ENCODE measurements around the gene ITPKC. TPM values are rescaled to one million over a fixed set of nuclear protein-coding genes. Genes with fewer than 3 reads are reported as not detected.

ITPKC gene
- polyA plus RNA-seq, 1 donor from 2014 or later, result 16.8 TPM

GRCh38 chr19:40758491-40758890 lies 41.6 kb downstream of the ITPKC start:
- Histone ChIP-seq H3K27me3 (ENCODE audit: insufficient read depth, low read depth, low read length) (no peaks in the 10 kb centered on the region), H3K79me2 (replicated peaks; ENCODE audit: insufficient read depth, low read length) (peaks cover 19% of the 10 kb centered on the region), H3K4me3 (ENCODE audit: low read length) (no peak overlapping the region), H3K4me2 (ENCODE audit: low read length) (no peak overlapping the region), H2AFZ (ENCODE audit: low read depth, low read length) (no peak overlapping the region), H3K9me2 (ENCODE audit: insufficient read depth, low read length) (no peaks in the 10 kb centered on the region), H3K36me3 (ENCODE audit: insufficient read depth, low read length) (no peaks in the 10 kb centered on the region), H4K20me1 (ENCODE audit: insufficient read depth) (no peaks in the 10 kb centered on the region), H3K27ac (ENCODE audit: low read length) (no peak overlapping the region), H3K9ac (ENCODE audit: low read length) (no peak overlapping the region), H3K9me3 (ENCODE audit: low read length) (no peaks in the 10 kb centered on the region), H3F3A (ENCODE audit: insufficient read depth, low read length, poor library complexity, severe bottlenecking) (no peaks in the 10 kb centered on the region)
- no peak for TF ChIP-seq POLR2AphosphoS5 (IDR thresholded peaks at IDR 0.05)
- TF ChIP-seq, protein P1, sequence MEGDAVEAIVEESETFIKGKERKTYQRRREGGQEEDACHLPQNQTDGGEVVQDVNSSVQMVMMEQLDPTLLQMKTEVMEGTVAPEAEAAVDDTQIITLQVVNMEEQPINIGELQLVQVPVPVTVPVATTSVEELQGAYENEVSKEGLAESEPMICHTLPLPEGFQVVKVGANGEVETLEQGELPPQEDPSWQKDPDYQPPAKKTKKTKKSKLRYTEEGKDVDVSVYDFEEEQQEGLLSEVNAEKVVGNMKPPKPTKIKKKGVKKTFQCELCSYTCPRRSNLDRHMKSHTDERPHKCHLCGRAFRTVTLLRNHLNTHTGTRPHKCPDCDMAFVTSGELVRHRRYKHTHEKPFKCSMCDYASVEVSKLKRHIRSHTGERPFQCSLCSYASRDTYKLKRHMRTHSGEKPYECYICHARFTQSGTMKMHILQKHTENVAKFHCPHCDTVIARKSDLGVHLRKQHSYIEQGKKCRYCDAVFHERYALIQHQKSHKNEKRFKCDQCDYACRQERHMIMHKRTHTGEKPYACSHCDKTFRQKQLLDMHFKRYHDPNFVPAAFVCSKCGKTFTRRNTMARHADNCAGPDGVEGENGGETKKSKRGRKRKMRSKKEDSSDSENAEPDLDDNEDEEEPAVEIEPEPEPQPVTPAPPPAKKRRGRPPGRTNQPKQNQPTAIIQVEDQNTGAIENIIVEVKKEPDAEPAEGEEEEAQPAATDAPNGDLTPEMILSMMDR (IDR thresholded peaks at IDR 0.05; ENCODE audit: poor library complexity, severe bottlenecking), result no peak
- no peak for TF ChIP-seq EP300 (conservative IDR thresholded peaks at IDR 0.05; ENCODE audit: poor library complexity, severe bottlenecking)
- TF ChIP-seq, protein P2, sequence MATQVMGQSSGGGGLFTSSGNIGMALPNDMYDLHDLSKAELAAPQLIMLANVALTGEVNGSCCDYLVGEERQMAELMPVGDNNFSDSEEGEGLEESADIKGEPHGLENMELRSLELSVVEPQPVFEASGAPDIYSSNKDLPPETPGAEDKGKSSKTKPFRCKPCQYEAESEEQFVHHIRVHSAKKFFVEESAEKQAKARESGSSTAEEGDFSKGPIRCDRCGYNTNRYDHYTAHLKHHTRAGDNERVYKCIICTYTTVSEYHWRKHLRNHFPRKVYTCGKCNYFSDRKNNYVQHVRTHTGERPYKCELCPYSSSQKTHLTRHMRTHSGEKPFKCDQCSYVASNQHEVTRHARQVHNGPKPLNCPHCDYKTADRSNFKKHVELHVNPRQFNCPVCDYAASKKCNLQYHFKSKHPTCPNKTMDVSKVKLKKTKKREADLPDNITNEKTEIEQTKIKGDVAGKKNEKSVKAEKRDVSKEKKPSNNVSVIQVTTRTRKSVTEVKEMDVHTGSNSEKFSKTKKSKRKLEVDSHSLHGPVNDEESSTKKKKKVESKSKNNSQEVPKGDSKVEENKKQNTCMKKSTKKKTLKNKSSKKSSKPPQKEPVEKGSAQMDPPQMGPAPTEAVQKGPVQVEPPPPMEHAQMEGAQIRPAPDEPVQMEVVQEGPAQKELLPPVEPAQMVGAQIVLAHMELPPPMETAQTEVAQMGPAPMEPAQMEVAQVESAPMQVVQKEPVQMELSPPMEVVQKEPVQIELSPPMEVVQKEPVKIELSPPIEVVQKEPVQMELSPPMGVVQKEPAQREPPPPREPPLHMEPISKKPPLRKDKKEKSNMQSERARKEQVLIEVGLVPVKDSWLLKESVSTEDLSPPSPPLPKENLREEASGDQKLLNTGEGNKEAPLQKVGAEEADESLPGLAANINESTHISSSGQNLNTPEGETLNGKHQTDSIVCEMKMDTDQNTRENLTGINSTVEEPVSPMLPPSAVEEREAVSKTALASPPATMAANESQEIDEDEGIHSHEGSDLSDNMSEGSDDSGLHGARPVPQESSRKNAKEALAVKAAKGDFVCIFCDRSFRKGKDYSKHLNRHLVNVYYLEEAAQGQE (IDR thresholded peaks at IDR 0.05; ENCODE audit: borderline replicate concordance), result no peak
- no peak for TF ChIP-seq EZH2 (IDR thresholded peaks at IDR 0.05; ENCODE audit: borderline replicate concordance, insufficient read depth, low read length, poor library complexity, severe bottlenecking)

- Histone ChIP-seq H3K4me3 (ENCODE audit: low read length) (no peak overlapping the region), H4K20me1 (ENCODE audit: insufficient read depth) (no peaks in the 10 kb centered on the region), H3K9me3 (ENCODE audit: low read length) (no peaks in the 10 kb centered on the region), H3K79me2 (replicated peaks; ENCODE audit: insufficient read depth, low read length) (peaks cover 17% of the 10 kb centered on the region), H3K4me2 (ENCODE audit: low read length) (no peak overlapping the region), H2AFZ (ENCODE audit: low read depth, low read length) (no peak overlapping the region), H3K9me2 (ENCODE audit: insufficient read depth, low read length) (no peaks in the 10 kb centered on the region), H3K9ac (ENCODE audit: low read length) (no peak overlapping the region), H3F3A (ENCODE audit: insufficient read depth, low read length, poor library complexity, severe bottlenecking) (no peaks in the 10 kb centered on the region), H3K27me3 (ENCODE audit: insufficient read depth, low read depth, low read length) (no peaks in the 10 kb centered on the region), H3K27ac (ENCODE audit: low read length) (no peak overlapping the region), H3K36me3 (ENCODE audit: insufficient read depth, low read length) (no peaks in the 10 kb centered on the region)
- TF ChIP-seq EZH2 (IDR thresholded peaks at IDR 0.05; ENCODE audit: borderline replicate concordance, insufficient read depth, low read length, poor library complexity, severe bottlenecking) (no peak), POLR2AphosphoS5 (IDR thresholded peaks at IDR 0.05) (no peak), SMC3 (conservative IDR thresholded peaks at IDR 0.05; ENCODE audit: poor library complexity) (no peak), MXI1 (conservative IDR thresholded peaks at IDR 0.05; ENCODE audit: poor library complexity, severe bottlenecking) (no peak), RAD21 (conservative IDR thresholded peaks at IDR 0.05) (no peak), TAF1 (IDR thresholded peaks at IDR 0.05; ENCODE audit: low read depth) (no peak), EP300 (conservative IDR thresholded peaks at IDR 0.05; ENCODE audit: poor library complexity, severe bottlenecking) (no peak)
- TF ChIP-seq, protein P1 (IDR thresholded peaks at IDR 0.05; ENCODE audit: poor library complexity, severe bottlenecking), result no peak
- TF ChIP-seq, protein P2 (IDR thresholded peaks at IDR 0.05; ENCODE audit: borderline replicate concordance), result no peak
Observed at GRCh38 chr19:40759352-40759751, 42.4 kb downstream of the ITPKC start.

Data from neural cell (in vitro differentiated cells).